ENCODE measurements around the gene CTDSP1. TPM values are rescaled to one million over a fixed set of nuclear protein-coding genes. Genes with fewer than 3 reads are reported as not detected.

Gene CTDSP1
- total RNA-seq, 2 experiments from 2014 or later: 186 to 208 TPM

DNA sequence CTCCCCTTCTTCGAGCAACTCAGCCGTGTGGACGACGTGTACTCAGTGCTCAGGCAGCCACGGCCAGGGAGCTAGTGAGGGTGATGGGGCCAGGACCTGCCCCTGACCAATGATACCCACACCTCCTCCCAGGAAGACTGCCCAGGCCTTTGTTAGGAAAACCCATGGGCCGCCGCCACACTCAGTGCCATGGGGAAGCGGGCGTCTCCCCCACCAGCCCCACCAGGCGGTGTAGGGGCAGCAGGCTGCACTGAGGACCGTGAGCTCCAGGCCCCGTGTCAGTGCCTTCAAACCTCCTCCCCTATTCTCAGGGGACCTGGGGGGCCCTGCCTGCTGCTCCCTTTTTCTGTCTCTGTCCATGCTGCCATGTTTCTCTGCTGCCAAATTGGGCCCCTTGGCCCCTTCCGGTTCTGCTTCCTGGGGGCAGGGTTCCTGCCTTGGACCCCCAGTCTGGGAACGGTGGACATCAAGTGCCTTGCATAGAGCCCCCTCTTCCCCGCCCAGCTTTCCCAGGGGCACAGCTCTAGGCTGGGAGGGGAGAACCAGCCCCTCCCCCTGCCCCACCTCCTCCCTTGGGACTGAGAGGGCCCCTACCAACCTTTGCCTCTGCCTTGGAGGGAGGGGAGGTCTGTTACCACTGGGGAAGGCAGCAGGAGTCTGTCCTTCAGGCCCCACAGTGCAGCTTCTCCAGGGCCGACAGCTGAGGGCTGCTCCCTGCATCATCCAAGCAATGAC is 4.8 kb downstream of the CTDSP1 start:
- Mint-ChIP-seq H3K9me3 (no peaks in the 10 kb centered on the region), H3K36me3 (ENCODE audit: low read depth) (peaks cover 40% of the 10 kb centered on the region), H3K27me3 (no peaks in the 10 kb centered on the region), H3K4me3 (no peak overlapping the region), H3K27ac (peak overlapping the region; percentile 55), H3K4me1 (peaks cover 60% of the 10 kb centered on the region)
- ChIA-PET CTCF (interaction anchor here (0.8 to 5.5 kb wide), 4 partner anchors 10 to 306 kb away, joined by 3 to 39 read pairs (median 6); partner anchors contain the start of gene TTLL4), POLR2A (no interaction called here)
- DNase-seq: no peak

DNA sequence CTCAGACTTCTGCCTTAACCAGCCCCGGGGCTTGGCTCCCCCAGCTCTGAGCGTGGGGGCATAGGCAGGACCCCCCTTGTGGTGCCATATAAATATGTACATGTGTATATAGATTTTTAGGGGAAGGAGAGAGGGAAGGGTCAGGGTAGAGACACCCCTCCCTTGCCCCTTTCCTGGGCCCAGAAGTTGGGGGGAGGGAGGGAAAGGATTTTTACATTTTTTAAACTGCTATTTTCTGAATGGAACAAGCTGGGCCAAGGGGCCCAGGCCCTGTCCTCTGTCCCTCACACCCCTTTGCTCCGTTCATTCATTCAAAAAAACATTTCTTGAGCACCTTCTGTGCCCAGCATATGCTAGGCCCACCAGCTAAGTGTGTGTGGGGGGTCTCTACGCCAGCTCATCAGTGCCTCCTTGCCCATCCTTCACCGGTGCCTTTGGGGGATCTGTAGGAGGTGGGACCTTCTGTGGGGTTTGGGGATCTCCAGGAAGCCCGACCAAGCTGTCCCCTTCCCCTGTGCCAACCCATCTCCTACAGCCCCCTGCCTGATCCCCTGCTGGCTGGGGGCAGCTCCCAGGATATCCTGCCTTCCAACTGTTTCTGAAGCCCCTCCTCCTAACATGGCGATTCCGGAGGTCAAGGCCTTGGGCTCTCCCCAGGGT is 5.5 kb downstream of the CTDSP1 start:
- H3K4me1 Mint-ChIP-seq: peaks cover 60% of the 10 kb centered on the region
- H3K27me3 Mint-ChIP-seq: no peaks in the 10 kb centered on the region
- peaks cover 39% of the 10 kb centered on the region for H3K36me3 Mint-ChIP-seq (ENCODE audit: low read depth)
- no peak for DNase-seq
- H3K9me3 Mint-ChIP-seq: no peaks in the 10 kb centered on the region
- peak overlapping the region; percentile 59 for H3K4me3 Mint-ChIP-seq
- ChIA-PET POLR2A (no interaction called here), CTCF (interaction anchor here (0.8 to 5.5 kb wide), 4 partner anchors 10 to 305 kb away, joined by 3 to 39 read pairs (median 6); partner anchors contain the start of gene TTLL4)
- H3K27ac Mint-ChIP-seq: peak overlapping the region; percentile 81

- peak; percentile 46 for DNase-seq
- Mint-ChIP-seq H3K9me3 (no peaks in the 10 kb centered on the region), H3K27me3 (no peaks in the 10 kb centered on the region), H3K4me3 (peak overlapping the region; percentile 59), H3K27ac (peak overlapping the region; percentile 81), H3K36me3 (ENCODE audit: low read depth) (peaks cover 39% of the 10 kb centered on the region), H3K4me1 (peaks cover 60% of the 10 kb centered on the region)
- POLR2A ChIA-PET: no interaction called here
- CTCF ChIA-PET: interaction anchor here (1.3 to 5.5 kb wide), 4 partner anchors 11 to 305 kb away, joined by 3 to 39 read pairs (median 4); partner anchors contain the start of gene TTLL4
These were observed 6.1 kb downstream of the CTDSP1 start for GRCh38 chr2:218405746-218406208.

DNA sequence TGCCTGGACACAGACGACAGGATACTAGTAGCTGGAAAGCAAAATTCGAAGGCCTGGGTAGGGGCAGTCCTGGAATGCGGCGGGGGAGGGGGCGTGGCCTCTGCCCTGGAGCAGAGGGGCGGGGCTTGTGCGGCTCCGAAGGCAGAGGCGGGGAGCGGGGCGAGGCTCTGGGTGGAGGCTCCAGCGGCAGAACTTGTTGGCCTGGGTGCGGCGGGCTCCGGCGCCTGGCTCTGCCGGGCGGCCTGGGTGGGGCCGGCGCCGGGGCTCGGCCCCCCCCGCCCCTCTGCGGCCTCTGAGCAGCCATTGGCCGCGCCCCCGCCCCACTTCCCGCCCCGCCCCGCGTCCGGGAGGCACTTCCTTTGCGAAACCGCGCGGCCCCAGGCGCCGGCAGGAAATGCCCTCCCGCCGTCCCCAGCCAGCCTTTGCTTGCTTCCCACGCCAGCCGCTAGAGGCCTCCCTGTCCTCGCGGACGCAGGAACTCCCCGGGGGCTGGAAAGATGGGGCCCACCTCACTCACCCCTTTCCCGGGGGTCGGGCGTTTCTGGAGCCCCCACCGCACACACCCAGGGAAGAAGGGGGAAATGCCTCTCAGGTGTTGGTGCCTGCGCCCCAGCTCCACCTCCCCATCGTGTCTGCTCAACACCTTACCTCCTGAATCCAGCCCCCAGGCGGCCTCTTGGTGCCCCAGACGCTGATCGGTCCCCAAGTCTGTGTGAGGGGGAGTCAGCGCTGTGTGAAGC is 6.7 kb downstream of the CTDSP1 start:
- H3K4me3 Mint-ChIP-seq: peak overlapping the region; percentile 62
- no peaks in the 10 kb centered on the region for H3K9me3 Mint-ChIP-seq
- DNase-seq: peak; percentile 95
- no peaks in the 10 kb centered on the region for H3K27me3 Mint-ChIP-seq
- peaks cover 60% of the 10 kb centered on the region for H3K4me1 Mint-ChIP-seq
- peak overlapping the region; percentile 89 for H3K27ac Mint-ChIP-seq
- peaks cover 38% of the 10 kb centered on the region for H3K36me3 Mint-ChIP-seq (ENCODE audit: low read depth)
- CTCF ChIA-PET: interaction anchor here (1.0 to 5.5 kb wide), 7 partner anchors 11 to 441 kb away, joined by 3 to 39 read pairs (median 3); partner anchors contain the start of gene TTLL4
- POLR2A ChIA-PET: no interaction called here

- no peaks in the 10 kb centered on the region for H3K27me3 Mint-ChIP-seq
- peak; percentile 68 for DNase-seq
- H3K4me1 Mint-ChIP-seq: peaks cover 56% of the 10 kb centered on the region
- peak overlapping the region; percentile 89 for H3K27ac Mint-ChIP-seq
- ChIA-PET POLR2A (no interaction called here), CTCF (interaction anchor here (0.6 to 5.5 kb wide), 8 partner anchors 12 to 440 kb away, joined by 3 to 39 read pairs (median 3); partner anchors contain the start of gene TTLL4)
- H3K36me3 Mint-ChIP-seq (ENCODE audit: low read depth): peaks cover 34% of the 10 kb centered on the region
- H3K4me3 Mint-ChIP-seq: peak overlapping the region; percentile 62
- no peaks in the 10 kb centered on the region for H3K9me3 Mint-ChIP-seq
These were observed 7.4 kb downstream of the CTDSP1 start for GRCh38 chr2:218406949-218407618.

DNA sequence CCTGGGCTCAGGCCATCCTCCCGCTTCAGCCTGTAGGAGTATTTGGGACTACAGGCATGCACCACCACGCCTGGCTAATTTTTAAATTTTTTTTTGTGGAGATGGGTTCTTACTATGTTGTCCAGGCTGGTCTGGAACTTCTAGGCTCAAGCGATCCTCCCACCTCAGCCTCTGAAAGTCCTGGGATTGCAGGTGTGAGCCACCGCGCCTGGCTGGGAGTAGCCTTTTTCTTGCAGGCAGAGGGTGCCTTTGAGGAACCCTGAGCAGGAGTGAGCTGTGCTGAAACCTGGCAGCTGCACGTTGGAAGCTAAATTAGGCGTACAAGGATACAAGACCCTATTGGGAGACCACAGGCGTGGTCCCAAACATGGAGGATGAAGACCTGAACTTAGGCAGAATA is 8.0 kb downstream of the CTDSP1 start:
- H3K36me3 Mint-ChIP-seq (ENCODE audit: low read depth): peaks cover 29% of the 10 kb centered on the region
- H3K9me3 Mint-ChIP-seq: no peaks in the 10 kb centered on the region
- DNase-seq: no peak
- ChIA-PET POLR2A (interaction anchor here (0.6 kb wide), 1 partner anchor 23 kb away, joined by 3 read pairs; no protein-coding TSS in a partner anchor), CTCF (interaction anchor here (1.7 to 5.5 kb wide), 2 partner anchors 12 to 13 kb away, joined by 4 to 39 read pairs; partner anchors contain the start of gene VIL1)
- H3K4me1 Mint-ChIP-seq: peaks cover 57% of the 10 kb centered on the region
- H3K4me3 Mint-ChIP-seq: peak overlapping the region; percentile 23
- peak overlapping the region; percentile 46 for H3K27ac Mint-ChIP-seq
- H3K27me3 Mint-ChIP-seq: no peaks in the 10 kb centered on the region

DNA sequence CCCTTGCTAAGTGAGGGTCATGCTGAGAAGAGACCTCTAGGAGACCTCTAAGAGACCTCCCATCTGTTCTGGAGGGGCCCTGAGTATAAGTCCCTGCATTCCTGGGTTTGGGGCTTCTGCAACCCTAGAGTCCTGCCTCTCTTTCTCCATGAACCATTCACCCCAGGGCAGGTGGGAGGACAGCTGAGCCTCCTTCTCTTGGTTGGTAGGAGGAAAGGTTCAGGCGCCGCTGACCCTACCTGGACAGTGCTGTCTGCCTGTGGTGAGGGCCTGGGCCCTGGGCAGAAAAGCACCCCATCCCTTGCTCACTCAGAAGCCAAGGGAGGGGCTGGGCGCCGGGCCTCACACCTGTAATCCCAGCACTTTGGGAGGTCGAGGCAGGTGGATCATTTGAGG is 18.7 kb downstream of the CTDSP1 start:
- ChIA-PET POLR2A (no interaction called here), CTCF (no interaction called here)
- Mint-ChIP-seq H3K9me3 (no peaks in the 10 kb centered on the region), H3K27ac (no peak overlapping the region), H3K4me3 (no peak overlapping the region), H3K4me1 (no peaks in the 10 kb centered on the region), H3K27me3 (peaks cover 4% of the 10 kb centered on the region), H3K36me3 (ENCODE audit: low read depth) (no peaks in the 10 kb centered on the region)
- no peak for DNase-seq

GRCh38 chr2:218418717-218419458 is 19.2 kb downstream of the CTDSP1 start, which contains the start of gene VIL1:
Gene VIL1, plus strand, starts transcription at chr2:218419123. Its CDS starts 4,656 bp downstream, at chr2:218423779.
- peaks cover 4% of the 10 kb centered on the region for H3K27me3 Mint-ChIP-seq
- ChIA-PET CTCF (interaction anchor here (2.0 kb wide), 1 partner anchor 10 kb away, joined by 4 read pairs; no protein-coding TSS in a partner anchor), POLR2A (no interaction called here)
- H3K9me3 Mint-ChIP-seq: no peaks in the 10 kb centered on the region
- H3K27ac Mint-ChIP-seq: no peak within 1 kb of the TSS
- no peaks in the 10 kb centered on the region for H3K4me1 Mint-ChIP-seq
- no peak for DNase-seq
- no peak within 1 kb of the TSS for H3K4me3 Mint-ChIP-seq
- H3K36me3 Mint-ChIP-seq (ENCODE audit: low read depth): no peaks in the 10 kb centered on the region

DNA sequence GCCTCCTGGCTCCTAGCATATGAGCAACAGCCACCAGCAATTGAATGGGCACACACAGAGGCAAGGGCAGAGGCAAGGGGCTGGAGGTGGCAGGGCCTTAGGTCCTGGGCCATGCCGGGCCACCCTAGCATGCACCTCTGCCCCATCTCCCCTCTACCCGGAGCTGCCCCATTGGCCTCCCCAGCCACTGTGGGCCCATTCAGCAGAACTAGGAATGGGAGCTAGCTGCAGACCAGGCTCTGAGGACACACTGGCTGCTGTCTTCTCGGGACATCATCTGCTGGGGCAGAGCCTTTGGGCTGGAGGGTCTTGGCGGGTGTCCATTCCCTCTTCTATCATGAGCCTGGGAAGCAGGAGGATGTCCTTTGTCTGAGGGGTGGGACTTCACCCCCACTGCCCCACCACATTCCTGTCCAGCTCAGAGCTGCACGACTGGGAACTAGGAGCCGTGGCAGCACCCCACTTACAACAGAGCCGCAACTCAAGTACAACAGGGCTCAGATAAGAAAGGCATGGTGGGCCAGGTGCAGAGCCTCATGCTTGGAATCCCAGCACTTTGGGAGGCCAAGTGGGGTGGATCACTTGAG is 20.1 kb downstream of the CTDSP1 start:
- H3K36me3 Mint-ChIP-seq (ENCODE audit: low read depth): no peaks in the 10 kb centered on the region
- no peaks in the 10 kb centered on the region for H3K9me3 Mint-ChIP-seq
- ChIA-PET CTCF (interaction anchor here (1.3 to 2.0 kb wide), 2 partner anchors 11 kb away, joined by 3 to 4 read pairs; no protein-coding TSS in a partner anchor), POLR2A (no interaction called here)
- no peaks in the 10 kb centered on the region for H3K4me1 Mint-ChIP-seq
- H3K27ac Mint-ChIP-seq: no peak overlapping the region
- H3K27me3 Mint-ChIP-seq: peaks cover 4% of the 10 kb centered on the region
- DNase-seq: no peak
- no peak overlapping the region for H3K4me3 Mint-ChIP-seq

DNA sequence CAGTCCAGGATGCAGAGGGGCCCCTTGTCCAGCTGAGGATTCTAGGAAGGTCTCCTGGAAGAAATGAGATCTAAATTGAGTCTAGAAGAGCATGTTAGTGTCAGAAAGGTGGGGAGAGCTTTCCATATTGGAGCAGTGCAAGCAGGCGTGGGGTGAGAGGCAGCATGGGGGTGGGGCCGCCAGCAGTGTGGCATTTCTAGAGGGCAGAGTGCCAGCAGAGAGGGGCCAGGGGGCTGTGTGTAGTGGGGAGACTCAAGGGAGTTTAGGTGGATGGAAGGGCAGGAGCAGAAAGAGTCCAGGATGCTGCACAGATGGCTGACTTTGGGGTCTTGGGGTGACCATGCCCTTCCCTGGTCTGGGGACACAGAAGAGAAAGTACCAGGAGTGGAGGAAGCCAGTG is 21.4 kb downstream of the CTDSP1 start:
- DNase-seq: no peak
- CTCF ChIA-PET: interaction anchor here (0.7 to 2.0 kb wide), 3 partner anchors 10 to 19 kb away, joined by 3 to 4 read pairs (median 3); no protein-coding TSS in a partner anchor
- POLR2A ChIA-PET: no interaction called here

DNA sequence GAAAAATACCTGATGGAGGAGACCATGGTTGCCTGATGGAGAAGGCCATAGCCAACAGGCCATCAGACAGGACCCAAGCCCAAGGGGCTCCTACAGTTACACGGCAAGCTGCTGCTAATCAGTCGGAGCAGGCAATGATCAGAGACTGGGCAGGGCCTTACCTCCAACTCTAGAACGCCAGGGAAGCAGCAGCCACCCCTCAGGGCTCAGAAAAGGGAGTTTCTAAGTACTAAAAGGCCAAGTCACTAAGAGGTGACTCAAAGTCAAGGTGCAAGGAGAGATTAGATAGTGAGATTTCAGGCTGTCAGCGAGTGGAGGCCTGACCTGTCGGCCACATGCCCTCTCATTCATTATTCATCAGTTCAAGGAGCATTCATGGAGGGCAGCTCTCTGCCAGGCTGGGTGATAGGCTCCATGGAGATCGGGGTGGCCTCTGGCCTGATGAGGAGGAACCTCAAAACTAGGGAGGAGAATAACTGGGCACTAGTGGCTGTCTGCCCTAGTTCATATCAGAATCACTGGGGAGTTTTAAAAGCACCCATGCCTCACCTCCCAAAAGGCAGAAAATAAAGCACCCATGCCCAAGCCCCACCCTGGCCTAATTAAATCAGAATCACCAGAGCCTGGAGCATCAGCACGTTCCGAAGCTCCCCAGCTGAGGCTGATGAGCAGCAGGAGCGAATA is 22.9 kb downstream of the CTDSP1 start:
- no peaks in the 10 kb centered on the region for H3K36me3 Mint-ChIP-seq (ENCODE audit: low read depth)
- H3K27me3 Mint-ChIP-seq: no peaks in the 10 kb centered on the region
- no peak overlapping the region for H3K4me3 Mint-ChIP-seq
- no peak overlapping the region for H3K27ac Mint-ChIP-seq
- no peak for DNase-seq
- CTCF ChIA-PET: interaction anchor here (0.8 to 1.5 kb wide), 2 partner anchors 7 to 8 kb away, joined by 3 to 4 read pairs; no protein-coding TSS in a partner anchor
- no peaks in the 10 kb centered on the region for H3K9me3 Mint-ChIP-seq
- H3K4me1 Mint-ChIP-seq: no peaks in the 10 kb centered on the region
- POLR2A ChIA-PET: no interaction called here

More for the DNA sequence above, 21.4 kb downstream of the CTDSP1 start:
- no peaks in the 10 kb centered on the region for H3K36me3 Mint-ChIP-seq (ENCODE audit: low read depth)
- peaks cover 4% of the 10 kb centered on the region for H3K27me3 Mint-ChIP-seq
- no peak overlapping the region for H3K27ac Mint-ChIP-seq
- H3K9me3 Mint-ChIP-seq: no peaks in the 10 kb centered on the region
- no peaks in the 10 kb centered on the region for H3K4me1 Mint-ChIP-seq
- no peak overlapping the region for H3K4me3 Mint-ChIP-seq
